HG03460 (cell line): ENCODE data around the gene SSBP3.

ENCODE experiments used
- ATAC-seq: cut with Tn5 transposase; IDR thresholded peaks from one replicate; pipeline ENCODE4 v1.9.1; 2021; ENCODE audit not compliant: unreplicated experiment

Gene SSBP3

GRCh38 chr1:54375298-54375697, 30.9 kb downstream of the SSBP3 start:
- ATAC-seq, result no peak

- ATAC-seq, result no peak
Observed at GRCh38 chr1:54374766-54375165, 31.4 kb downstream of the SSBP3 start.

- no peak for ATAC-seq
Observed at GRCh38 chr1:54372978-54373377, 33.2 kb downstream of the SSBP3 start.

GRCh38 chr1:54371942-54372275, 34.3 kb downstream of the SSBP3 start:
- ATAC-seq, result peak; percentile 43

- ATAC-seq, result no peak
Observed at GRCh38 chr1:54371038-54371941, 34.9 kb downstream of the SSBP3 start.

- no peak for ATAC-seq
Observed at GRCh38 chr1:54370287-54370989, 35.8 kb downstream of the SSBP3 start.

- no peak for ATAC-seq
Observed at GRCh38 chr1:54367613-54368012, 38.6 kb downstream of the SSBP3 start.

- no peak for ATAC-seq
Observed at GRCh38 chr1:54365847-54366246, 40.3 kb downstream of the SSBP3 start.

GRCh38 chr1:54365398-54365797, 40.8 kb downstream of the SSBP3 start:
- no peak for ATAC-seq

GRCh38 chr1:54364995-54365394, 41.2 kb downstream of the SSBP3 start:
- no peak for ATAC-seq

- no peak for ATAC-seq
Observed at GRCh38 chr1:54364582-54364981, 41.6 kb downstream of the SSBP3 start.

- ATAC-seq, result no peak
Observed at GRCh38 chr1:54363925-54364324, 42.3 kb downstream of the SSBP3 start.

GRCh38 chr1:54362881-54363340, 43.3 kb downstream of the SSBP3 start:
- ATAC-seq, result no peak

GRCh38 chr1:54361342-54361741, 44.9 kb downstream of the SSBP3 start:
- ATAC-seq, result no peak

GRCh38 chr1:54360165-54361005, 45.8 kb downstream of the SSBP3 start:
- ATAC-seq, result no peak

GRCh38 chr1:54359393-54360162, 46.6 kb downstream of the SSBP3 start:
- no peak for ATAC-seq

- no peak for ATAC-seq
Observed at GRCh38 chr1:54358503-54359168, 47.6 kb downstream of the SSBP3 start.

- ATAC-seq, result no peak
Observed at GRCh38 chr1:54357967-54358366, 48.2 kb downstream of the SSBP3 start.

- ATAC-seq, result no peak
Observed at GRCh38 chr1:54356680-54357147, 49.5 kb downstream of the SSBP3 start.
